ENCODE results near the gene METTL9. TPM values are rescaled to one million over a fixed set of nuclear protein-coding genes. Genes with fewer than 3 reads are reported as not detected.

Gene METTL9
- total and polyA plus RNA-seq, 2 of the 13 experiments (the other 11 are each of a cell fraction or from before 2014, with no cell fraction given) = 123 to 204 TPM

DNA sequence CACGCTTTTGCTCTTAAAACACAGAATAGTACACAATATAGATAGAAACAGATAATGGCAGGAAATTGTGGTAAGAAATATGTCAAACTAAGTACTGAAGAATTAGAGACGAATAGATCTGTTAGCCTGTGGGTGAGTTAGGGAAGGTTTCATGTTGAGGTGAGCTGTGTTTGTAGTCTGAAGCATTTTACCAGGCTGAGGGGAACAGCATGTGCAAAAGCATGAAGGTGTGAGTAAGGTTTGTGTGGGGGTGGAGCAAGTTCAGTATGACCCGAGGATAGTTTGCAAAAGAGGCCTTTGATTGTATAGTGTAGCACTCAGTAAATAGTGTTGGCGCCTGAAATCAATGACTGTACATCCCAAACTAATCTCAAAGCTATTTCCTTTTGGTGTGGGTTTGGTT is 39.2 kb downstream of the METTL9 start (continued):
- TF ChIP-seq SP1 (IDR thresholded peaks at IDR 0.05) (no peak), SP1 (CRISPR knock-in tag; IDR thresholded peaks at IDR 0.05) (peak; percentile 52; the same call in 1 of the 2 replicates), ZNF17 (CRISPR knock-in tag; IDR thresholded peaks at IDR 0.05) (no peak), PITX1 (CRISPR knock-in tag; IDR thresholded peaks at IDR 0.05) (peak; percentile 87), NR2F1 (CRISPR knock-in tag; IDR thresholded peaks at IDR 0.05) (0 out of 4 replicates have a peak, but pooled peaks of 1 of the 2 experiments have one; percentile 47), ETV5 (CRISPR knock-in tag; IDR thresholded peaks at IDR 0.05; ENCODE audit: borderline replicate concordance) (peak; percentile 80; the same call in 1 of the 2 replicates), FOXJ3 (CRISPR knock-in tag; IDR thresholded peaks at IDR 0.05; ENCODE audit: borderline replicate concordance) (peak; percentile 63; the same call in 1 of the 2 replicates), ZNF331 (CRISPR knock-in tag; IDR thresholded peaks at IDR 0.05) (peak; percentile 94), RXRB (CRISPR knock-in tag; IDR thresholded peaks at IDR 0.05; ENCODE audit: borderline replicate concordance) (peak; percentile 83), NFIC (IDR thresholded peaks at IDR 0.05; ENCODE audit: low read length) (peak; percentile 75), FOXP1 (IDR thresholded peaks at IDR 0.05) (peak; percentile 45; the same call in 1 of the 2 replicates), FOXP1 (CRISPR knock-in tag; IDR thresholded peaks at IDR 0.05) (peak; percentile 92), YEATS2 (CRISPR knock-in tag; IDR thresholded peaks at IDR 0.05; ENCODE audit: borderline replicate concordance) (0 out of 2 replicates have a peak, but pooled peaks have one; percentile 30), SOX6 (IDR thresholded peaks at IDR 0.05) (no peak), SOX6 (CRISPR knock-in tag; IDR thresholded peaks at IDR 0.05) (peak; percentile 72), STAT5B (CRISPR knock-in tag; IDR thresholded peaks at IDR 0.05) (no peak), AGO1 (IDR thresholded peaks at IDR 0.05; ENCODE audit: low read depth, low read length, poor library complexity, severe bottlenecking) (no peak), ZNF788 (CRISPR knock-in tag; IDR thresholded peaks at IDR 0.05; ENCODE audit: borderline replicate concordance) (no peak), TEAD3 (CRISPR knock-in tag; optimal IDR thresholded peaks at IDR 0.05; ENCODE audit: borderline replicate concordance) (peak; percentile 75)
- TF ChIP-seq, protein P1, sequence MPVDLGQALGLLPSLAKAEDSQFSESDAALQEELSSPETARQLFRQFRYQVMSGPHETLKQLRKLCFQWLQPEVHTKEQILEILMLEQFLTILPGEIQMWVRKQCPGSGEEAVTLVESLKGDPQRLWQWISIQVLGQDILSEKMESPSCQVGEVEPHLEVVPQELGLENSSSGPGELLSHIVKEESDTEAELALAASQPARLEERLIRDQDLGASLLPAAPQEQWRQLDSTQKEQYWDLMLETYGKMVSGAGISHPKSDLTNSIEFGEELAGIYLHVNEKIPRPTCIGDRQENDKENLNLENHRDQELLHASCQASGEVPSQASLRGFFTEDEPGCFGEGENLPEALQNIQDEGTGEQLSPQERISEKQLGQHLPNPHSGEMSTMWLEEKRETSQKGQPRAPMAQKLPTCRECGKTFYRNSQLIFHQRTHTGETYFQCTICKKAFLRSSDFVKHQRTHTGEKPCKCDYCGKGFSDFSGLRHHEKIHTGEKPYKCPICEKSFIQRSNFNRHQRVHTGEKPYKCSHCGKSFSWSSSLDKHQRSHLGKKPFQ (CRISPR knock-in tag; IDR thresholded peaks at IDR 0.05; ENCODE audit: insufficient replicate concordance) = peak; percentile 23
- TF ChIP-seq, protein P2, sequence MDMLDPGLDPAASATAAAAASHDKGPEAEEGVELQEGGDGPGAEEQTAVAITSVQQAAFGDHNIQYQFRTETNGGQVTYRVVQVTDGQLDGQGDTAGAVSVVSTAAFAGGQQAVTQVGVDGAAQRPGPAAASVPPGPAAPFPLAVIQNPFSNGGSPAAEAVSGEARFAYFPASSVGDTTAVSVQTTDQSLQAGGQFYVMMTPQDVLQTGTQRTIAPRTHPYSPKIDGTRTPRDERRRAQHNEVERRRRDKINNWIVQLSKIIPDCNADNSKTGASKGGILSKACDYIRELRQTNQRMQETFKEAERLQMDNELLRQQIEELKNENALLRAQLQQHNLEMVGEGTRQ (IDR thresholded peaks at IDR 0.05; ENCODE audit: low read depth, low read length) = no peak
- TF ChIP-seq, protein P2 (CRISPR knock-in tag; IDR thresholded peaks at IDR 0.05; ENCODE audit: borderline replicate concordance) = no peak
- TF ChIP-seq, protein P3, sequence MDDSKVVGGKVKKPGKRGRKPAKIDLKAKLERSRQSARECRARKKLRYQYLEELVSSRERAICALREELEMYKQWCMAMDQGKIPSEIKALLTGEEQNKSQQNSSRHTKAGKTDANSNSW (CRISPR knock-in tag; IDR thresholded peaks at IDR 0.05; ENCODE audit: borderline replicate concordance) = no peak
- TF ChIP-seq, protein P4, sequence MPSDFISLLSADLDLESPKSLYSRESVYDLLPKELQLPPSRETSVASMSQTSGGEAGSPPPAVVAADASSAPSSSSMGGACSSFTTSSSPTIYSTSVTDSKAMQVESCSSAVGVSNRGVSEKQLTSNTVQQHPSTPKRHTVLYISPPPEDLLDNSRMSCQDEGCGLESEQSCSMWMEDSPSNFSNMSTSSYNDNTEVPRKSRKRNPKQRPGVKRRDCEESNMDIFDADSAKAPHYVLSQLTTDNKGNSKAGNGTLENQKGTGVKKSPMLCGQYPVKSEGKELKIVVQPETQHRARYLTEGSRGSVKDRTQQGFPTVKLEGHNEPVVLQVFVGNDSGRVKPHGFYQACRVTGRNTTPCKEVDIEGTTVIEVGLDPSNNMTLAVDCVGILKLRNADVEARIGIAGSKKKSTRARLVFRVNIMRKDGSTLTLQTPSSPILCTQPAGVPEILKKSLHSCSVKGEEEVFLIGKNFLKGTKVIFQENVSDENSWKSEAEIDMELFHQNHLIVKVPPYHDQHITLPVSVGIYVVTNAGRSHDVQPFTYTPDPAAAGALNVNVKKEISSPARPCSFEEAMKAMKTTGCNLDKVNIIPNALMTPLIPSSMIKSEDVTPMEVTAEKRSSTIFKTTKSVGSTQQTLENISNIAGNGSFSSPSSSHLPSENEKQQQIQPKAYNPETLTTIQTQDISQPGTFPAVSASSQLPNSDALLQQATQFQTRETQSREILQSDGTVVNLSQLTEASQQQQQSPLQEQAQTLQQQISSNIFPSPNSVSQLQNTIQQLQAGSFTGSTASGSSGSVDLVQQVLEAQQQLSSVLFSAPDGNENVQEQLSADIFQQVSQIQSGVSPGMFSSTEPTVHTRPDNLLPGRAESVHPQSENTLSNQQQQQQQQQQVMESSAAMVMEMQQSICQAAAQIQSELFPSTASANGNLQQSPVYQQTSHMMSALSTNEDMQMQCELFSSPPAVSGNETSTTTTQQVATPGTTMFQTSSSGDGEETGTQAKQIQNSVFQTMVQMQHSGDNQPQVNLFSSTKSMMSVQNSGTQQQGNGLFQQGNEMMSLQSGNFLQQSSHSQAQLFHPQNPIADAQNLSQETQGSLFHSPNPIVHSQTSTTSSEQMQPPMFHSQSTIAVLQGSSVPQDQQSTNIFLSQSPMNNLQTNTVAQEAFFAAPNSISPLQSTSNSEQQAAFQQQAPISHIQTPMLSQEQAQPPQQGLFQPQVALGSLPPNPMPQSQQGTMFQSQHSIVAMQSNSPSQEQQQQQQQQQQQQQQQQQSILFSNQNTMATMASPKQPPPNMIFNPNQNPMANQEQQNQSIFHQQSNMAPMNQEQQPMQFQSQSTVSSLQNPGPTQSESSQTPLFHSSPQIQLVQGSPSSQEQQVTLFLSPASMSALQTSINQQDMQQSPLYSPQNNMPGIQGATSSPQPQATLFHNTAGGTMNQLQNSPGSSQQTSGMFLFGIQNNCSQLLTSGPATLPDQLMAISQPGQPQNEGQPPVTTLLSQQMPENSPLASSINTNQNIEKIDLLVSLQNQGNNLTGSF (CRISPR knock-in tag; IDR thresholded peaks at IDR 0.05) = no peak

Data from HepG2 (cell line).